Astrocyte (in vitro differentiated cells and primary cell): ENCODE data around the gene AOC1. TPM values are rescaled to one million over a fixed set of nuclear protein-coding genes. Genes with fewer than 3 reads are reported as not detected.

Experiments
- DNase-seq: peaks from one replicate; pipeline ENCODE4 v3.0.0-alpha.2; 2010; ENCODE audit warnings: low read depth
- FAIRE-seq: peaks from 2 replicates; lab custom pipeline; 2011; peaks lifted over from hg19 to GRCh38; lab: Jason Lieb, UNC
- H2AFZ ChIP-seq: 2 replicates; pipeline ENCODE4 v1.6.0; 2012; ENCODE audit warnings: low read depth, low read length, inconsistent platforms
- H3K27ac ChIP-seq: 2 replicates; pipeline ENCODE4 v1.5.1; 2011; ENCODE audit warnings: low read depth, low read length, inconsistent platforms
- H3K27me3 ChIP-seq: 2 replicates; pipeline ENCODE4 v1.6.0; 2011; ENCODE audit warnings: low read length, inconsistent platforms; ENCODE audit not compliant: insufficient read depth
- H3K36me3 ChIP-seq: 2 replicates; pipeline ENCODE4 v1.5.1; 2011; ENCODE audit warnings: low read length, inconsistent platforms; ENCODE audit not compliant: insufficient read depth
- H3K4me1 ChIP-seq: 2 replicates; pipeline ENCODE4 v1.5.1; 2011; ENCODE audit warnings: low read length, inconsistent platforms; ENCODE audit not compliant: insufficient read depth
- H3K4me2 ChIP-seq: 2 replicates; pipeline ENCODE4 v1.6.0; 2012; ENCODE audit warnings: low read length, inconsistent platforms
- H3K4me3 ChIP-seq: 2 replicates; pipeline ENCODE4 v1.5.1; 2011; ENCODE audit warnings: low read depth, mild to moderate bottlenecking, low read length, inconsistent platforms; ENCODE audit not compliant: insufficient read depth
- H3K79me2 ChIP-seq: 2 replicates; pipeline ENCODE4 v1.6.0; 2012; ENCODE audit warnings: mild to moderate bottlenecking, low read length, inconsistent platforms; ENCODE audit not compliant: insufficient read depth
- H3K9ac ChIP-seq: 2 replicates; pipeline ENCODE4 v1.6.0; 2012; ENCODE audit warnings: mild to moderate bottlenecking, low read length, inconsistent platforms
- H3K9me3 ChIP-seq: 2 replicates; pipeline ENCODE4 v1.5.1; 2012; ENCODE audit warnings: low read depth, mild to moderate bottlenecking, low read length, inconsistent platforms; ENCODE audit not compliant: insufficient read depth
- H4K20me1 ChIP-seq: 2 replicates; pipeline ENCODE4 v1.6.0; 2012; ENCODE audit warnings: low read length, inconsistent platforms; ENCODE audit not compliant: insufficient read depth
- H3K27ac Mint-ChIP-seq: one replicate; pipeline ENCODE4 v1.8.0; 2021; ENCODE audit warnings: mild to moderate bottlenecking, mixed read lengths; ENCODE audit not compliant: unreplicated experiment
- H3K27me3 Mint-ChIP-seq: one replicate; pipeline ENCODE4 v1.8.0; 2021; ENCODE audit warnings: low read depth, mixed read lengths; ENCODE audit not compliant: unreplicated experiment
- H3K36me3 Mint-ChIP-seq: one replicate; pipeline ENCODE4 v1.8.0; 2021; ENCODE audit warnings: low read depth, mixed read lengths; ENCODE audit not compliant: unreplicated experiment
- H3K4me1 Mint-ChIP-seq: one replicate; pipeline ENCODE4 v1.8.0; 2021; ENCODE audit warnings: low read depth, mixed read lengths; ENCODE audit not compliant: unreplicated experiment
- H3K4me3 Mint-ChIP-seq: one replicate; pipeline ENCODE4 v1.8.0; 2021; ENCODE audit warnings: mild to moderate bottlenecking, moderate library complexity, mixed read lengths; ENCODE audit not compliant: unreplicated experiment
- H3K9me3 Mint-ChIP-seq: one replicate; pipeline ENCODE4 v1.8.0; 2021; ENCODE audit warnings: mild to moderate bottlenecking, mixed read lengths; ENCODE audit not compliant: unreplicated experiment
- EZH2 ChIP-seq: IDR thresholded peaks from 2 replicates; pipeline ENCODE4 v1.6.1; 2012; ENCODE audit warnings: mild to moderate bottlenecking, low read length, inconsistent platforms; ENCODE audit not compliant: insufficient read depth
- total RNA-seq: library from RNA; stranded (reverse); gene quantifications from 2 replicates; pipeline ENCODE4 v1.2.1, GENCODE V29; 2021
- TF ChIP-seq, protein P1 (sequence below): IDR thresholded peaks from 2 replicates; pipeline ENCODE4 v1.5.1; 2011; ENCODE audit warnings: low read depth, mild to moderate bottlenecking, inconsistent platforms, low read length, moderate library complexity; ENCODE audit not compliant: insufficient read depth

The AOC1 gene
- total RNA-seq, 1 donor from 2014 or later, result not detected

DNA sequence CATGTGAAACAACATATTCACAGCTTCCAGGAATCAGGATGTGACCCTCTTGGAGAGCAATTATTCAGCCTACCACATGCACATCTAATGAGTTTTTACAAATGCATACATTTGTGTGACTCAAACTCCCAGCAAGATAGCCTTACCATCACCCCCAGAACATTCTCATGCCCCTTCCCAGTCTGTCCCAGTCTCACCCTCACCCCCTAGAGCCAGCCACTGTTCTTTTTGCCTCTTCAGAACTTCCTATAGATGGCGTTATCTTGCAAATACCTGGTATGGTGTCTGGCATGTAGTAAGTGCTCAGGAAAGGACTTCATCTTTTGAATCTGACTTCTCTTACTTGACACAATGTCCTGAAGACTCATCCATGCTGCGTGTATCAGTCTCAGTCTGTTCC, 23.9 kb upstream of the AOC1 start:
- Histone ChIP-seq H3K27ac (no peak overlapping the region), H3K9me3 (no peaks in the 10 kb centered on the region), H3K9ac (no peak overlapping the region), H4K20me1 (no peaks in the 10 kb centered on the region), H3K36me3 (no peaks in the 10 kb centered on the region), H3K79me2 (no peaks in the 10 kb centered on the region), H3K4me2 (no peak overlapping the region), H3K4me3 (no peak overlapping the region), H2AFZ (no peak overlapping the region), H3K27me3 (no peaks in the 10 kb centered on the region), H3K4me1 (no peaks in the 10 kb centered on the region)
- Mint-ChIP-seq H3K4me3 (no peak overlapping the region), H3K27me3 (peaks cover 8% of the 10 kb centered on the region), H3K9me3 (peaks cover 2% of the 10 kb centered on the region), H3K27ac (no peak overlapping the region), H3K4me1 (peaks cover 5% of the 10 kb centered on the region), H3K36me3 (no peaks in the 10 kb centered on the region)
- TF ChIP-seq, protein P1, sequence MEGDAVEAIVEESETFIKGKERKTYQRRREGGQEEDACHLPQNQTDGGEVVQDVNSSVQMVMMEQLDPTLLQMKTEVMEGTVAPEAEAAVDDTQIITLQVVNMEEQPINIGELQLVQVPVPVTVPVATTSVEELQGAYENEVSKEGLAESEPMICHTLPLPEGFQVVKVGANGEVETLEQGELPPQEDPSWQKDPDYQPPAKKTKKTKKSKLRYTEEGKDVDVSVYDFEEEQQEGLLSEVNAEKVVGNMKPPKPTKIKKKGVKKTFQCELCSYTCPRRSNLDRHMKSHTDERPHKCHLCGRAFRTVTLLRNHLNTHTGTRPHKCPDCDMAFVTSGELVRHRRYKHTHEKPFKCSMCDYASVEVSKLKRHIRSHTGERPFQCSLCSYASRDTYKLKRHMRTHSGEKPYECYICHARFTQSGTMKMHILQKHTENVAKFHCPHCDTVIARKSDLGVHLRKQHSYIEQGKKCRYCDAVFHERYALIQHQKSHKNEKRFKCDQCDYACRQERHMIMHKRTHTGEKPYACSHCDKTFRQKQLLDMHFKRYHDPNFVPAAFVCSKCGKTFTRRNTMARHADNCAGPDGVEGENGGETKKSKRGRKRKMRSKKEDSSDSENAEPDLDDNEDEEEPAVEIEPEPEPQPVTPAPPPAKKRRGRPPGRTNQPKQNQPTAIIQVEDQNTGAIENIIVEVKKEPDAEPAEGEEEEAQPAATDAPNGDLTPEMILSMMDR, result no peak
- no peak for TF ChIP-seq EZH2
- FAIRE-seq, result no peak
- no peak for DNase-seq

DNA sequence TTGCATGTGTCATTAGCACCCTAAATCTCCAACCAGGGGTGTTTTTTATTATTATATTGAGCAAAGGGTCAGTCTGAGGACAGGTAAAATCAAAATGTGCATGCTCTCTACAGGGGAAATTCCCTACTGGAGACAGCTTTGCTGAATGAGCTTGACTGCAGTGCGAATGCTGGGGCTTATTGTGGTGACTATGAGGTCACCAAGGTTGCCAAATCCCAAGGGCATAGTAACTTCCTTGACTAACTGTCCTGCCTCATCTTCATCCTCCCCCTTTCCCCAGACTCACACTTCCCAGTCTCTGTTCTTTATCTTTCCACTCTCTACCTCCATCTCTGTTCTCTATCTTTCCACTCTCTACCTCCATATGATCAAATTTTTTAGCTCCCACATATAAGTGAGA, 22.9 kb upstream of the AOC1 start:
- no peak overlapping the region for H3K27ac Mint-ChIP-seq

DNA sequence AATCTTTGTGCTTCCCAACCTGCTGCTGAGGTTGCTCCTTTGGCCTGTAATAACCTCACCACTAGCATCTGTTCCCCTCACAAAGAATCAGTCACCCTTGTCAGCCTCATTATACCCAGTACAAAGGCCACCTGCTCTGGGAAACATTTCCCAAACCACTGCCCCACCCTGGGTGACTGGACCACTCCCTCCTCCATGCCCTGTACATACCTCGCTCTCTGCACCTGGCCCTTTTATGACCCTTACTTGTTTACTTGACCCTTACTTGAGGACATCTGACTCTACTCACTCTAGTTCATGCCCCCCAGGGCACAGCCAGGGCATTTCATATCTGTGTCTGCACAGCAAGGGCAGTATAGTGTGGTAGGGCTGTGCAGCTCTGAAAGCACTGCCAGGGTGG, 21.4 kb upstream of the AOC1 start:
- FAIRE-seq, result no peak

More for the DNA sequence above, 22.9 kb upstream of the AOC1 start:
- Histone ChIP-seq H4K20me1 (no peaks in the 10 kb centered on the region), H2AFZ (no peak overlapping the region), H3K36me3 (no peaks in the 10 kb centered on the region), H3K9me3 (no peaks in the 10 kb centered on the region), H3K79me2 (no peaks in the 10 kb centered on the region), H3K4me1 (no peaks in the 10 kb centered on the region), H3K27me3 (no peaks in the 10 kb centered on the region), H3K4me2 (no peak overlapping the region), H3K9ac (no peak overlapping the region), H3K27ac (no peak overlapping the region), H3K4me3 (no peak overlapping the region)
- H3K36me3 Mint-ChIP-seq, result no peaks in the 10 kb centered on the region
- peaks cover 5% of the 10 kb centered on the region for H3K9me3 Mint-ChIP-seq
- no peaks in the 10 kb centered on the region for H3K4me1 Mint-ChIP-seq
- no peak overlapping the region for H3K4me3 Mint-ChIP-seq
- no peak for TF ChIP-seq EZH2
- TF ChIP-seq, protein P1, result no peak
- FAIRE-seq (no peak), DNase-seq (no peak)
- H3K27me3 Mint-ChIP-seq, result peaks cover 8% of the 10 kb centered on the region

More for the DNA sequence above, 21.4 kb upstream of the AOC1 start:
- no peak for DNase-seq
- H3K27ac ChIP-seq, result no peak overlapping the region
- H3K4me1 ChIP-seq, result no peaks in the 10 kb centered on the region
- no peaks in the 10 kb centered on the region for H3K4me1 Mint-ChIP-seq
- no peak overlapping the region for H3K9ac ChIP-seq
- no peaks in the 10 kb centered on the region for H3K9me3 ChIP-seq
- H3K79me2 ChIP-seq, result no peaks in the 10 kb centered on the region
- H2AFZ ChIP-seq, result no peak overlapping the region
- no peaks in the 10 kb centered on the region for H4K20me1 ChIP-seq
- no peaks in the 10 kb centered on the region for H3K36me3 Mint-ChIP-seq
- no peaks in the 10 kb centered on the region for H3K36me3 ChIP-seq
- no peak overlapping the region for H3K4me3 ChIP-seq
- no peaks in the 10 kb centered on the region for H3K27me3 ChIP-seq
- H3K4me3 Mint-ChIP-seq, result no peak overlapping the region
- no peak overlapping the region for H3K27ac Mint-ChIP-seq
- TF ChIP-seq EZH2, result no peak
- TF ChIP-seq, protein P1, result no peak
- H3K27me3 Mint-ChIP-seq, result peaks cover 3% of the 10 kb centered on the region
- no peak overlapping the region for H3K4me2 ChIP-seq
- peaks cover 5% of the 10 kb centered on the region for H3K9me3 Mint-ChIP-seq
